Mononuclear cell (primary cell): ENCODE data around the gene PTRHD1. TPM values are rescaled to one million over a fixed set of nuclear protein-coding genes. Genes with fewer than 3 reads are reported as not detected.
"Not testable (repeated sequence)": the region's sequence is repeated elsewhere in the genome, so short reads cannot be mapped to it uniquely, and the experiment has no call there.

Source experiments
- H3K27me3 ChIP-seq: 2 replicates; pipeline ENCODE4 v1.6.0; 2011; ENCODE audit warnings: low read length, control low read depth; ENCODE audit not compliant: insufficient read depth
- H3K4me1 ChIP-seq: 2 replicates; pipeline ENCODE4 v1.5.1; 2011; ENCODE audit warnings: mild to moderate bottlenecking, low read length, control low read depth; ENCODE audit not compliant: insufficient read depth
- H3K4me3 ChIP-seq: 2 replicates; pipeline ENCODE4 v1.5.1; 2011; ENCODE audit warnings: mild to moderate bottlenecking, low read length, moderate library complexity
- H3K9me3 ChIP-seq: 2 replicates; pipeline ENCODE4 v1.5.1; 2011; ENCODE audit warnings: low read depth, mild to moderate bottlenecking, control low read depth, low read length
- total RNA-seq: library from RNA; depleted of rRNA; stranded (reverse); fragments of >200 nt; gene quantifications from one replicate; pipeline ENCODE4 v1.2.3, GENCODE V29; 2012

Gene PTRHD1
- total RNA-seq, 1 donor = 25.3 TPM

GRCh38 chr2:24822049-24822706 lies 29.0 kb upstream of the PTRHD1 start:
- Histone ChIP-seq H3K9me3 (no peaks in the 10 kb centered on the region), H3K4me1 (peaks cover 6% of the 10 kb centered on the region), H3K4me3 (no peak overlapping the region), H3K27me3 (no peaks in the 10 kb centered on the region)

- peaks cover 6% of the 10 kb centered on the region for H3K4me1 ChIP-seq
- H3K9me3 ChIP-seq = no peaks in the 10 kb centered on the region
- no peaks in the 10 kb centered on the region for H3K27me3 ChIP-seq
- H3K4me3 ChIP-seq = no peak overlapping the region
Measured at GRCh38 chr2:24821433-24821891, 28.3 kb upstream of the PTRHD1 start.

GRCh38 chr2:24820598-24821432 lies 27.6 kb upstream of the PTRHD1 start:
- Histone ChIP-seq H3K27me3 (no peaks in the 10 kb centered on the region), H3K9me3 (no peaks in the 10 kb centered on the region), H3K4me1 (peaks cover 6% of the 10 kb centered on the region), H3K4me3 (no peak overlapping the region)

- H3K9me3 ChIP-seq = no peaks in the 10 kb centered on the region
Measured at GRCh38 chr2:24820175-24820513, 27.0 kb upstream of the PTRHD1 start.

GRCh38 chr2:24819442-24820174 lies 26.4 kb upstream of the PTRHD1 start:
- H3K27me3 ChIP-seq = no peaks in the 10 kb centered on the region
- H3K4me3 ChIP-seq = no peak overlapping the region
- no peaks in the 10 kb centered on the region for H3K9me3 ChIP-seq
- H3K4me1 ChIP-seq = peaks cover 6% of the 10 kb centered on the region

More at GRCh38 chr2:24820175-24820513, 27.0 kb upstream of the PTRHD1 start:
- H3K4me3 ChIP-seq = no peak overlapping the region
- no peaks in the 10 kb centered on the region for H3K27me3 ChIP-seq
- H3K4me1 ChIP-seq = peaks cover 6% of the 10 kb centered on the region

- Histone ChIP-seq H3K9me3 (no peaks in the 10 kb centered on the region), H3K4me1 (peaks cover 6% of the 10 kb centered on the region), H3K4me3 (no peak overlapping the region), H3K27me3 (no peaks in the 10 kb centered on the region)
Measured at GRCh38 chr2:24818721-24819167, 25.6 kb upstream of the PTRHD1 start.

GRCh38 chr2:24816884-24817283 lies 23.7 kb upstream of the PTRHD1 start:
- H3K9me3 ChIP-seq = no peaks in the 10 kb centered on the region
- no peaks in the 10 kb centered on the region for H3K27me3 ChIP-seq
- H3K4me3 ChIP-seq = no peak overlapping the region
- H3K4me1 ChIP-seq = peaks cover 6% of the 10 kb centered on the region

- Histone ChIP-seq H3K4me3 (no peak overlapping the region), H3K27me3 (no peaks in the 10 kb centered on the region), H3K4me1 (peaks cover 6% of the 10 kb centered on the region), H3K9me3 (no peaks in the 10 kb centered on the region)
Measured at GRCh38 chr2:24816404-24816803, 23.2 kb upstream of the PTRHD1 start.

- no peaks in the 10 kb centered on the region for H3K27me3 ChIP-seq
- no peaks in the 10 kb centered on the region for H3K9me3 ChIP-seq
- H3K4me1 ChIP-seq = peaks cover 6% of the 10 kb centered on the region
- no peak overlapping the region for H3K4me3 ChIP-seq
Measured at GRCh38 chr2:24815171-24815570, 22.0 kb upstream of the PTRHD1 start.

- Histone ChIP-seq H3K9me3 (no peaks in the 10 kb centered on the region), H3K4me3 (no peak overlapping the region), H3K27me3 (no peaks in the 10 kb centered on the region), H3K4me1 (peaks cover 6% of the 10 kb centered on the region)
Measured at GRCh38 chr2:24814516-24814915, 21.3 kb upstream of the PTRHD1 start.

GRCh38 chr2:24813691-24814137 lies 20.5 kb upstream of the PTRHD1 start:
- H3K4me1 ChIP-seq = peaks cover 4% of the 10 kb centered on the region
- no peaks in the 10 kb centered on the region for H3K9me3 ChIP-seq
- no peaks in the 10 kb centered on the region for H3K27me3 ChIP-seq
- H3K4me3 ChIP-seq = no peak overlapping the region

GRCh38 chr2:24809316-24810007 lies 16.3 kb upstream of the PTRHD1 start:
- H3K4me1 ChIP-seq = no peaks in the 10 kb centered on the region
- no peaks in the 10 kb centered on the region for H3K9me3 ChIP-seq
- H3K4me3 ChIP-seq = no peak overlapping the region
- no peaks in the 10 kb centered on the region for H3K27me3 ChIP-seq

GRCh38 chr2:24806661-24807036 lies 13.5 kb upstream of the PTRHD1 start:
- Histone ChIP-seq H3K4me1 (no peaks in the 10 kb centered on the region), H3K9me3 (no peaks in the 10 kb centered on the region), H3K27me3 (no peaks in the 10 kb centered on the region), H3K4me3 (no peak overlapping the region)

- not testable (repeated sequence) for H3K4me3 ChIP-seq, H3K27me3 ChIP-seq, H3K4me1 ChIP-seq, H3K9me3 ChIP-seq
Measured at GRCh38 chr2:24805811-24806660, 12.8 kb upstream of the PTRHD1 start.
